ENCODE measurements around the gene WFS1. TPM values are rescaled to one million over a fixed set of nuclear protein-coding genes. Genes with fewer than 3 reads are reported as not detected.

Gene WFS1
- total and polyA plus RNA-seq, 9 of the 15 experiments (the other 6 are each of a cell fraction or from before 2014, with no cell fraction given): 0.01 to 0.29 (median 0.03) TPM; not detected in 5

- FAIRE-seq: no peak
Measured at GRCh38 chr4:6273661-6273990, 4.0 kb downstream of the WFS1 start.

GRCh38 chr4:6275351-6275750 is 5.7 kb downstream of the WFS1 start:
- no peak overlapping the region for H3K4me3 ChIP-seq
- no peak overlapping the region for H2AFZ ChIP-seq (ENCODE audit: low read depth, low read length)
- ChIA-PET POLR2A (no interaction called here), CTCF (ENCODE audit: low intra/inter-chr PET ratio) (no interaction called here)
- TF ChIP-seq NR2C2 (CRISPR knock-in tag; IDR thresholded peaks at IDR 0.05) (no peak), NR2C2 (tag; IDR thresholded peaks at IDR 0.05) (no peak), JUND (IDR thresholded peaks at IDR 0.05; ENCODE audit: borderline replicate concordance, low read depth, low read length) (no peak), JUND (tag; IDR thresholded peaks at IDR 0.05; ENCODE audit: borderline replicate concordance, low read depth, low read length) (no peak), ZNF79 (CRISPR knock-in tag; IDR thresholded peaks at IDR 0.05; ENCODE audit: low read depth) (no peak)
- H3K4me1 ChIP-seq (replicated peaks in 1 of 2; ENCODE audit: control insufficient read depth in 2 of 2, insufficient read depth in 2 of 2, low read length in 2 of 2): peaks cover 0 to 9% of the 10 kb centered on the region in 2 experiments; a peak in 2 of 5 replicates
- ATAC-seq (no peak), DNase-seq (ENCODE audit: extremely low read depth in 1 of 4, low spot score in 3 of 4) (no peak), FAIRE-seq (no peak)
- no peak overlapping the region for H3K9ac ChIP-seq (ENCODE audit: insufficient read depth in 1 of 2, low read depth in 2 of 2, low read length in 2 of 2)
- no peaks in the 10 kb centered on the region for H3K79me2 ChIP-seq (ENCODE audit: control insufficient read depth, insufficient read depth, low read length)
- peaks cover 3 to 76% of the 10 kb centered on the region in 2 experiments; a peak in 3 of 5 replicates for H3K27me3 ChIP-seq (ENCODE audit: control insufficient read depth in 2 of 2, insufficient read depth in 2 of 2, low read length in 2 of 2)
- H3K4me2 ChIP-seq (ENCODE audit: insufficient read depth, low read length): no peak overlapping the region
- H3K36me3 ChIP-seq (ENCODE audit: control insufficient read depth, insufficient read depth, low read length): no peaks in the 10 kb centered on the region
- WGBS (ENCODE audit: insufficient coverage, low coverage, missing lambda C conversion rate): 0% methylated on average over 10 of the region's 10 CpGs
- no peak overlapping the region for H3K27ac ChIP-seq (ENCODE audit: extremely low read depth, low read depth, low read length)
- H4K20me1 ChIP-seq (replicated peaks; ENCODE audit: control insufficient read depth, insufficient read depth, low read length): 0 out of 2 replicates have a peak, but pooled peaks cover 11% of the 10 kb centered on the region
- no peaks in the 10 kb centered on the region for H3K9me1 ChIP-seq (ENCODE audit: control insufficient read depth, insufficient read depth, low read length)
- intact Hi-C loops (cut with micrococcal nuclease) (no loop called here), in situ Hi-C loops (cut with MboI) (no loop called here)
- no peaks in the 10 kb centered on the region for H3K9me3 ChIP-seq (replicated peaks; ENCODE audit: control insufficient read depth, insufficient read depth, low read depth, low read length)
- BruUV-seq (replicated peaks): no TSS peak

More at GRCh38 chr4:6273661-6273990, 4.0 kb downstream of the WFS1 start:
- 0 out of 4 replicates have a peak overlapping the region, but pooled peaks of 1 of the 2 experiments have one; percentile 26 for H3K9ac ChIP-seq (ENCODE audit: insufficient read depth in 1 of 2, low read depth in 2 of 2, low read length in 2 of 2)
- in situ Hi-C loops (cut with MboI) (no loop called here), intact Hi-C loops (cut with micrococcal nuclease) (no loop called here)
- no peak overlapping the region for H2AFZ ChIP-seq (ENCODE audit: low read depth, low read length)
- no peaks in the 10 kb centered on the region for H3K9me1 ChIP-seq (ENCODE audit: control insufficient read depth, insufficient read depth, low read length)
- H3K9me3 ChIP-seq (replicated peaks; ENCODE audit: control insufficient read depth, insufficient read depth, low read depth, low read length): no peaks in the 10 kb centered on the region
- H4K20me1 ChIP-seq (replicated peaks; ENCODE audit: control insufficient read depth, insufficient read depth, low read length): peaks cover 11% of the 10 kb centered on the region; the same call in 1 of the 2 replicates
- ATAC-seq (no peak), DNase-seq (ENCODE audit: extremely low read depth in 1 of 4, low spot score in 3 of 4) (no peak)
- H3K4me3 ChIP-seq: no peak overlapping the region
- ChIA-PET POLR2A (no interaction called here), CTCF (ENCODE audit: low intra/inter-chr PET ratio) (no interaction called here)
- 0% methylated on average over 1 of the region's 1 CpG for WGBS (ENCODE audit: insufficient coverage, low coverage, missing lambda C conversion rate)
- no TSS peak for BruUV-seq (replicated peaks)
- H3K79me2 ChIP-seq (ENCODE audit: control insufficient read depth, insufficient read depth, low read length): no peaks in the 10 kb centered on the region
- TF ChIP-seq GATAD2A (IDR thresholded peaks at IDR 0.05) (no peak), ZNF217 (CRISPR knock-in tag; IDR thresholded peaks at IDR 0.05) (no peak), FOXA3 (CRISPR knock-in tag; conservative IDR thresholded peaks at IDR 0.05 in 1 of 2, IDR thresholded peaks at IDR 0.05 in 1 of 2) (no peak), ZNF124 (CRISPR knock-in tag; IDR thresholded peaks at IDR 0.05) (no peak), ZNF184 (CRISPR knock-in tag; IDR thresholded peaks at IDR 0.05) (no peak), THRAP3 (IDR thresholded peaks at IDR 0.05; ENCODE audit: borderline replicate concordance) (no peak), NFE2L1 (tag; IDR thresholded peaks at IDR 0.05; ENCODE audit: borderline replicate concordance, low read depth) (no peak), IFI16 (CRISPR knock-in tag; IDR thresholded peaks at IDR 0.05) (no peak), ELF4 (CRISPR knock-in tag; IDR thresholded peaks at IDR 0.05) (no peak), TOE1 (IDR thresholded peaks at IDR 0.05; ENCODE audit: borderline replicate concordance) (no peak), TOE1 (CRISPR knock-in tag; IDR thresholded peaks at IDR 0.05; ENCODE audit: borderline replicate concordance, low read depth) (no peak), HDGF (IDR thresholded peaks at IDR 0.05) (no peak)
- H3K27ac ChIP-seq (ENCODE audit: extremely low read depth, low read depth, low read length): no peak overlapping the region
- H3K27me3 ChIP-seq (ENCODE audit: control insufficient read depth in 2 of 2, insufficient read depth in 2 of 2, low read length in 2 of 2): peaks cover 3 to 68% of the 10 kb centered on the region in 2 experiments; a peak in 3 of 5 replicates
- H3K4me2 ChIP-seq (ENCODE audit: insufficient read depth, low read length): no peak overlapping the region
- peaks cover 0 to 16% of the 10 kb centered on the region in 2 experiments; a peak in 2 of 5 replicates for H3K4me1 ChIP-seq (replicated peaks in 1 of 2; ENCODE audit: control insufficient read depth in 2 of 2, insufficient read depth in 2 of 2, low read length in 2 of 2)
- H3K36me3 ChIP-seq (ENCODE audit: control insufficient read depth, insufficient read depth, low read length): no peaks in the 10 kb centered on the region

Data from K562 (cell line).